MM.1S (cell line): ENCODE data around the gene ENDOV.

Experiments used
- CTCF ChIP-seq: fragments of 300-600 bp; sonication (generic); IDR thresholded peaks from 2 replicates; pipeline ENCODE4 v1.5.1; 2016; ENCODE audit warnings: antibody characterized with exemption, low read length, mixed read lengths
- EZH2 ChIP-seq: fragments of 300-600 bp; sonication (generic); optimal IDR thresholded peaks from 2 replicates; pipeline ENCODE3; 2017; ENCODE audit warnings: low read depth, mild to moderate bottlenecking, antibody characterized with exemption, low read length, mixed read lengths
- EZH2phosphoT487 ChIP-seq: fragments of 300-600 bp; sonication (generic); IDR thresholded peaks from 2 replicates; pipeline ENCODE4 v1.6.1; 2018; ENCODE audit warnings: antibody characterized with exemption, low read length

- TF ChIP-seq CTCF (no peak), EZH2 (no peak), EZH2phosphoT487 (no peak)
Observed at GRCh38 chr17:80367503-80367902, 47.5 kb upstream of the ENDOV start.
